H1 (cell line): ENCODE measurements around the gene SEC31A. TPM values are rescaled to one million over a fixed set of nuclear protein-coding genes. Genes with fewer than 3 reads are reported as not detected.

ENCODE experiments used
- CTCF ChIA-PET: fragments of 300-600 bp; sonication (Branson Sonifier 250); formaldehyde crosslinking; loops from one replicate; lab custom pipeline; 2021; ENCODE audit not compliant: partially characterized antibody; lab: Charles Lee
- POLR2A ChIA-PET: fragments of 300-600 bp; sonication (Branson Sonifier 250); formaldehyde crosslinking; loops from one replicate; lab custom pipeline; 2021; ENCODE audit warnings: inconsistent platforms; ENCODE audit not compliant: partially characterized antibody; lab: Charles Lee
- DNase-seq, 2 experiments: peaks; one replicate each; pipeline versions ENCODE4 v3.0.0 to v3.0.0-alpha.2; 2010 to 2022; ENCODE audit warnings: low spot score in 2 of 2, low read depth in 1 of 2, mixed read lengths in 1 of 2
- FAIRE-seq: peaks from 2 replicates; lab custom pipeline; 2011; peaks lifted over from hg19 to GRCh38; lab: Jason Lieb, UNC
- H2AFZ ChIP-seq: 2 replicates; pipeline ENCODE4 v1.8.1; 2012; ENCODE audit warnings: low read length, inconsistent platforms
- H2AK5ac ChIP-seq: 2 replicates; pipeline ENCODE4 v1.6.1; 2013; ENCODE audit warnings: low read depth, low read length
- H2BK120ac ChIP-seq: replicated peaks from 2 replicates; pipeline ENCODE3; 2013; ENCODE audit warnings: low read depth, low read length, inconsistent platforms
- H2BK12ac ChIP-seq: 2 replicates; pipeline ENCODE4 v1.6.1; 2013; ENCODE audit warnings: low read depth, low read length
- H2BK15ac ChIP-seq: 2 replicates; pipeline ENCODE4 v1.6.1; 2013; ENCODE audit warnings: low read length
- H2BK20ac ChIP-seq: 2 replicates; pipeline ENCODE4 v1.6.1; 2013; ENCODE audit warnings: low read length
- H2BK5ac ChIP-seq: 2 replicates; pipeline ENCODE4 v1.6.1; 2013; ENCODE audit warnings: low read depth, low read length
- H3K14ac ChIP-seq: 2 replicates; pipeline ENCODE4 v1.6.1; 2013; ENCODE audit warnings: inconsistent platforms; ENCODE audit not compliant: insufficient read length
- H3K18ac ChIP-seq: 2 replicates; pipeline ENCODE4 v1.6.1; 2013; ENCODE audit warnings: low read length; ENCODE audit errors: extremely low read depth
- H3K23ac ChIP-seq: 2 replicates; pipeline ENCODE4 v1.6.1; 2013; ENCODE audit warnings: inconsistent platforms; ENCODE audit not compliant: insufficient read length
- H3K23me2 ChIP-seq: 2 replicates; pipeline ENCODE4 v1.6.1; 2013; ENCODE audit warnings: low read depth, low read length
- H3K27ac ChIP-seq: 2 replicates; pipeline ENCODE4 v1.6.1; 2011; ENCODE audit warnings: low read depth, low read length, inconsistent platforms
- H3K27me3 ChIP-seq, 4 experiments: replicated peaks in 1 of 4; 1 replicate in 1 of 4; 2 replicates in 3 of 4; pipeline versions ENCODE4 v1.6.1 to v1.8.1; 2011 to 2013; ENCODE audit warnings: low read length in 3 of 4, mild to moderate bottlenecking in 3 of 4, inconsistent platforms in 2 of 4, mixed read lengths in 2 of 4, moderate library complexity in 1 of 4; ENCODE audit not compliant: control insufficient read depth in 3 of 4, insufficient read depth in 3 of 4; ENCODE audit errors: extremely low read depth in 1 of 4
- H3K36me3 ChIP-seq, 4 experiments: 2 replicates each; pipeline versions ENCODE4 v1.6.1 to v1.8.1; 2011 to 2013; ENCODE audit warnings: mild to moderate bottlenecking in 4 of 4, low read length in 3 of 4, moderate library complexity in 2 of 4, control low read depth in 1 of 4, inconsistent platforms in 1 of 4; ENCODE audit not compliant: insufficient read depth in 4 of 4, control insufficient read depth in 2 of 4
- H3K4ac ChIP-seq: replicated peaks from 2 replicates; pipeline ENCODE3; 2013; ENCODE audit warnings: low read length, low read depth, mixed read lengths, inconsistent platforms; ENCODE audit not compliant: insufficient read length
- H3K4me1 ChIP-seq, 4 experiments: replicated peaks in 1 of 4; 1 replicate in 1 of 4; 2 replicates in 3 of 4; pipeline versions ENCODE4 v1.6.1 to v1.8.1; 2011 to 2013; ENCODE audit warnings: low read length in 3 of 4, inconsistent platforms in 2 of 4, mixed read lengths in 1 of 4; ENCODE audit not compliant: insufficient read depth in 4 of 4, control insufficient read depth in 3 of 4
- H3K4me2 ChIP-seq, 2 experiments: 2 replicates each; pipeline versions ENCODE4 v1.6.1 to v1.8.1; 2011 to 2013; ENCODE audit warnings: low read depth in 2 of 2, low read length in 2 of 2, control low read depth in 1 of 2, inconsistent platforms in 1 of 2, mild to moderate bottlenecking in 1 of 2; ENCODE audit not compliant: insufficient read depth in 1 of 2
- H3K4me3 ChIP-seq, 4 experiments: fragments of 200-600, 300-600 bp in 1 of 4; sonication (generic), shearing (Covaris generic), sonication (Bioruptor Twin) in 1 of 4; 2 replicates each; pipeline versions ENCODE4 v1.5.1 to v1.8.1; 2011 to 2016; ENCODE audit warnings: low read length in 4 of 4, low read depth in 3 of 4, control low read depth in 2 of 4, inconsistent platforms in 2 of 4, mild to moderate bottlenecking in 2 of 4, mixed read lengths in 1 of 4, moderate library complexity in 1 of 4; ENCODE audit not compliant: insufficient read depth in 2 of 4; ENCODE audit errors: extremely low read depth in 1 of 4
- H3K56ac ChIP-seq: replicated peaks from 2 replicates; pipeline ENCODE3; 2013; ENCODE audit warnings: low read depth, mild to moderate bottlenecking, mixed read lengths, low read length, inconsistent platforms; ENCODE audit not compliant: insufficient read length
- H3K79me1 ChIP-seq: 2 replicates; pipeline ENCODE4 v1.6.1; 2013; ENCODE audit warnings: low read depth, low read length, control low read depth
- H3K79me2 ChIP-seq, 2 experiments: 2 replicates each; pipeline versions ENCODE4 v1.6.1 to v1.8.1; 2012 to 2013; ENCODE audit warnings: low read length in 2 of 2, mild to moderate bottlenecking in 2 of 2, inconsistent platforms in 1 of 2; ENCODE audit not compliant: insufficient read depth in 2 of 2, control insufficient read depth in 1 of 2
- H3K9ac ChIP-seq, 4 experiments: replicated peaks in 1 of 4; 1 replicate in 1 of 4; 2 replicates in 3 of 4; pipeline versions ENCODE4 v1.6.1 to v1.8.1; 2011 to 2013; ENCODE audit warnings: low read depth in 3 of 4, low read length in 3 of 4, control low read depth in 2 of 4, mild to moderate bottlenecking in 2 of 4, moderate library complexity in 2 of 4, inconsistent platforms in 1 of 4; ENCODE audit errors: extremely low read depth in 1 of 4
- H3K9me3 ChIP-seq, 2 experiments: 2 replicates each; pipeline versions ENCODE4 v1.6.1 to v1.8.1; 2012 to 2013; ENCODE audit warnings: mild to moderate bottlenecking in 2 of 2, moderate library complexity in 2 of 2, control low read depth in 1 of 2, inconsistent platforms in 1 of 2, low read depth in 1 of 2, low read length in 1 of 2, mixed read lengths in 1 of 2; ENCODE audit not compliant: insufficient read depth in 2 of 2
- H4K20me1 ChIP-seq, 2 experiments: replicated peaks in 1 of 2; 2 replicates each; pipeline versions ENCODE3 to v1.8.1; 2011 to 2013; ENCODE audit warnings: inconsistent platforms in 2 of 2, low read length in 2 of 2, mild to moderate bottlenecking in 1 of 2; ENCODE audit not compliant: insufficient read depth in 2 of 2, control insufficient read depth in 1 of 2
- H4K5ac ChIP-seq: 2 replicates; pipeline ENCODE4 v1.6.1; 2013; ENCODE audit warnings: low read length, low read depth, mixed read lengths, inconsistent platforms; ENCODE audit not compliant: insufficient read length
- H4K8ac ChIP-seq: 2 replicates; pipeline ENCODE4 v1.8.0; 2013; ENCODE audit warnings: mild to moderate bottlenecking, moderate library complexity, low read length, inconsistent platforms; ENCODE audit not compliant: insufficient read depth; ENCODE audit errors: extremely low read depth
- H4K91ac ChIP-seq: replicated peaks from 2 replicates; pipeline ENCODE3; 2013; ENCODE audit warnings: low read length, mixed read lengths, inconsistent platforms; ENCODE audit not compliant: insufficient read length
- BACH1 ChIP-seq: IDR thresholded peaks from 2 replicates; pipeline ENCODE4 v1.6.1; 2012; ENCODE audit warnings: low read length, improper control_type of control experiment
- EGR1 ChIP-seq: IDR thresholded peaks from 2 replicates; pipeline ENCODE4 v1.6.1; 2011; ENCODE audit warnings: low read depth, low read length, borderline replicate concordance
- HDAC6 ChIP-seq: IDR thresholded peaks from one replicate; pipeline ENCODE4 v1.7.1; 2012; ENCODE audit warnings: low read depth, mild to moderate bottlenecking, inconsistent platforms, low read length, moderate library complexity
- NRF1 ChIP-seq: IDR thresholded peaks from 2 replicates; pipeline ENCODE4 v1.6.1; 2011; ENCODE audit warnings: mild to moderate bottlenecking, low read depth, low read length, improper control_type of control experiment
- POU5F1 ChIP-seq: IDR thresholded peaks from 2 replicates; pipeline ENCODE4 v1.6.1; 2011; ENCODE audit warnings: low read depth, mild to moderate bottlenecking, low read length, moderate library complexity
- WGBS, 2 experiments: shearing (Covaris generic) in 1 of 2; methylation state at CpG; one replicate each; pipeline versions ENCODE4 v1.1.6 to v1.1.7; 2013 to 2015; ENCODE audit warnings: low lambda C conversion rate in 2 of 2, mixed read lengths in 2 of 2, inconsistent platforms in 1 of 2, low coverage in 1 of 2, missing lambda C conversion rate in 1 of 2; ENCODE audit not compliant: insufficient replicate concordance in 2 of 2, insufficient coverage in 1 of 2, insufficient read length in 1 of 2; ENCODE audit errors: extremely low coverage in 1 of 2, missing lambda C conversion rate in 1 of 2; 5-methylcytosine and 5-hydroxymethylcytosine counted together
- polyA plus RNA-seq, 7 experiments: library from polyadenylated mRNA; depleted of rRNA in 3 of 7; stranded (reverse) in 5 of 7; unstranded in 2 of 7; fragments of >200 nt in 5 of 7; fragments of 200-250 nt in 2 of 7; gene quantifications; 1 replicate in 5 of 7; 2 replicates in 1 of 7; 4 replicates in 1 of 7; pipeline versions ENCODE4 v1.2.1 to v1.2.3, GENCODE V29; 2011 to 2013; ENCODE audit warnings: missing spikeins in 2 of 7, mixed read lengths in 2 of 7
- total RNA-seq: library from RNA; stranded (reverse); fragmentation: NEBNext Ultra II Directional; extraction: Animal tissue kit (Norgen Biotek cat#: 25700); gene quantifications from 2 replicates; pipeline ENCODE4 v1.2.1, GENCODE V29; 2021

SEC31A gene
- total and polyA plus RNA-seq, 2 of the 8 experiments (the other 6 are each of a cell fraction or from before 2014, with no cell fraction given), result 112 to 125 TPM

- no peaks in the 10 kb centered on the region for H3K23me2 ChIP-seq
- TF ChIP-seq HDAC6 (no peak), BACH1 (no peak), NRF1 (no peak), EGR1 (no peak), POU5F1 (no peak)
- TF ChIP-seq, all 59 proteins: peak for 0
- Histone ChIP-seq H3K4me1 (no peaks in the 10 kb centered on the region), H3K23ac (no peak overlapping the region), H3K79me1 (no peaks in the 10 kb centered on the region), H3K14ac (no peak overlapping the region), H4K5ac (no peak overlapping the region), H4K20me1 (no peaks in the 10 kb centered on the region), H3K27ac (no peak overlapping the region), H2AFZ (no peak overlapping the region), H3K9me3 (0 out of 4 replicates have a peak, but pooled peaks cover 0 to 2% of the 10 kb centered on the region in 2 experiments), H2BK120ac (no peak overlapping the region), H3K18ac (no peak overlapping the region), H3K9ac (no peak overlapping the region), H2BK12ac (no peak overlapping the region), H2BK20ac (no peak overlapping the region), H3K4me2 (no peak overlapping the region), H2BK5ac (no peak overlapping the region), H2BK15ac (no peak overlapping the region), H3K4me3 (no peak overlapping the region), H3K56ac (no peak overlapping the region), H4K91ac (no peak overlapping the region), H4K8ac (no peak overlapping the region), H3K79me2 (no peaks in the 10 kb centered on the region), H2AK5ac (no peak overlapping the region), H3K4ac (no peak overlapping the region), H3K27me3 (peaks cover 0 to 5% (median 0%) of the 10 kb centered on the region in 4 experiments; a peak in 3 of 7 replicates), H3K36me3 (no peaks in the 10 kb centered on the region)
- no peak for DNase-seq
- FAIRE-seq, result no peak
- ChIA-PET POLR2A (interaction anchor here (0.6 to 1.2 kb wide), 2 partner anchors 10 to 23 kb away, joined by 3 read pairs; no protein-coding TSS in a partner anchor), CTCF (interaction anchor here (0.8 to 1.8 kb wide), 4 partner anchors 8 to 32 kb away, joined by 3 to 6 read pairs (median 4); no protein-coding TSS in a partner anchor)
- WGBS, 2 experiments, result 88% methylated on average over 3 of the region's 3 CpGs; no CpG with 5 or more reads in 1 of the 2 experiments
Observed at GRCh38 chr4:82770607-82771006, 120.3 kb downstream of the SEC31A start.
